Measurements from ENCODE around the gene ADGRG1. TPM values are rescaled to one million over a fixed set of nuclear protein-coding genes. Genes with fewer than 3 reads are reported as not detected.

The ADGRG1 gene
- total RNA-seq, 6 experiments from 2014 or later, result 1.8 to 4.2 (median 3.4) TPM

DNA sequence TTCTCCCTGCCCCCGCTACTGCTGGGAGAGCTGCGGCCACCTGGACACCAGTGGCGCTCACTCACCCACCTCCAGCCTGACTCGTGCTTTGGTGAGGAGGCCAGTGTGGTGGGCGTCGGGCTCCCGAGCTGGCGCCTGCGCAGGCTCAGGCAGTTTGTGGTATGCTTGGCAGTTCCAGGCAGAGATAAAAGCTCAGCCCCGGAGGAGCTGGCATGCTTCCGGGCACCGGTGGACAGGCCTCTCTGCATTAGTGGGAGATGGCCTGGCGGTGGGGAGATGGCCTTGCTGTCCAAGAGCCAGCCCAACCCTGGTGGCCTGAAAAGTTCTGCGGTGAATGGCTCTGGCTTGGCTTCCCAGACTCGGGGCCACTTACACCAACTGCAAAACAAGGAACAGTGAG, 4.1 kb downstream of the ADGRG1 start:
- 50% methylated on average over 1 of the region's 15 CpGs for WGBS (ENCODE audit: insufficient coverage, low coverage, low lambda C conversion rate, missing lambda C conversion rate)
- Histone ChIP-seq H3K27me3 (no peaks in the 10 kb centered on the region), H3K27ac (no peak overlapping the region), H3K4me1 (peaks cover 0 to 12% (median 0%) of the 10 kb centered on the region in 4 donors), H3K4me3 (no peak overlapping the region), H3K9me3 (no peaks in the 10 kb centered on the region), H3K36me3 (no peaks in the 10 kb centered on the region)
- ATAC-seq, result no peak
- DNase-seq, result no peak
- intact Hi-C loops (cut with DNase I), result no loop called here
- no peak for TF ChIP-seq POLR2A (IDR thresholded peaks at IDR 0.05)
- TF ChIP-seq, protein P1, sequence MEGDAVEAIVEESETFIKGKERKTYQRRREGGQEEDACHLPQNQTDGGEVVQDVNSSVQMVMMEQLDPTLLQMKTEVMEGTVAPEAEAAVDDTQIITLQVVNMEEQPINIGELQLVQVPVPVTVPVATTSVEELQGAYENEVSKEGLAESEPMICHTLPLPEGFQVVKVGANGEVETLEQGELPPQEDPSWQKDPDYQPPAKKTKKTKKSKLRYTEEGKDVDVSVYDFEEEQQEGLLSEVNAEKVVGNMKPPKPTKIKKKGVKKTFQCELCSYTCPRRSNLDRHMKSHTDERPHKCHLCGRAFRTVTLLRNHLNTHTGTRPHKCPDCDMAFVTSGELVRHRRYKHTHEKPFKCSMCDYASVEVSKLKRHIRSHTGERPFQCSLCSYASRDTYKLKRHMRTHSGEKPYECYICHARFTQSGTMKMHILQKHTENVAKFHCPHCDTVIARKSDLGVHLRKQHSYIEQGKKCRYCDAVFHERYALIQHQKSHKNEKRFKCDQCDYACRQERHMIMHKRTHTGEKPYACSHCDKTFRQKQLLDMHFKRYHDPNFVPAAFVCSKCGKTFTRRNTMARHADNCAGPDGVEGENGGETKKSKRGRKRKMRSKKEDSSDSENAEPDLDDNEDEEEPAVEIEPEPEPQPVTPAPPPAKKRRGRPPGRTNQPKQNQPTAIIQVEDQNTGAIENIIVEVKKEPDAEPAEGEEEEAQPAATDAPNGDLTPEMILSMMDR (IDR thresholded peaks at IDR 0.05), result no peak

DNA sequence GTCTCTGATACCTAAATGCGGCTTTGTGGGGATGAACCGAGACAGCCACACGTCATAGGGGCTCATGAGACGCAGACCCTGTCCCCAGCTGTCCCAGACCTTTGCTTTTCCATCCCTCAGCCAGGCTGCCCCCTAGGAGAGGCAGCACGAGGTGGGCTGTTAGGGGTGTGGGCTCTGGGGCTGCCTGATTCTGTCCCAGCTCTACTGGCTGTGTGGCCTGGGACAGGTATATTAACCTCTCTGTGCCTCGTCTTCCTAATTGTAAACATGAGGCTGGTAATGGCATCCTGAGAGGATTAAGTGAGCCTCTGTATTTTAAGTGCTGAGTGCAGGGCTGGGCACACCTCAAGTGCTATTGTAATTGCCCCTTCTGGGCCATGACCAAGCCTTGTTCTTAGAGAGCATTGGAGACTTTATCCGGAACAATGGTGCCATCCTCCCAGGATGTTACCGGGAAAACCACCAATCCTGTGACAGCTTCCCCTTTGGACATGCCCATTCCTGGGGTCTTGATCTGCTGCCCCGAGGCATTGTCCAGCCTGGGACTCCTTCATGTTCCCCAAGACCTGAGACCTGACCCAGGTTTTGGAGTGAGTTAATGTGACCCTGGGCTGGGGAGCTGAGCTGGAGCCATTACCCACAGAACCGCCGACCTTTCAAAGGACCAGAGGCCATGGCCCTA, 5.1 kb downstream of the ADGRG1 start:
- WGBS (ENCODE audit: insufficient coverage, low coverage, low lambda C conversion rate, missing lambda C conversion rate), result 95% methylated on average over 5 of the region's 11 CpGs
- Histone ChIP-seq H3K27ac (no peak overlapping the region), H3K9me3 (no peaks in the 10 kb centered on the region), H3K4me1 (peaks cover 0 to 16% (median 0%) of the 10 kb centered on the region in 4 donors), H3K27me3 (no peaks in the 10 kb centered on the region), H3K36me3 (no peaks in the 10 kb centered on the region), H3K4me3 (no peak overlapping the region)
- DNase-seq, result no peak
- TF ChIP-seq, protein P1 (IDR thresholded peaks at IDR 0.05), result no peak
- TF ChIP-seq POLR2A (IDR thresholded peaks at IDR 0.05), result no peak
- intact Hi-C loops (cut with DNase I), result no loop called here
- ATAC-seq, result no peak

DNA sequence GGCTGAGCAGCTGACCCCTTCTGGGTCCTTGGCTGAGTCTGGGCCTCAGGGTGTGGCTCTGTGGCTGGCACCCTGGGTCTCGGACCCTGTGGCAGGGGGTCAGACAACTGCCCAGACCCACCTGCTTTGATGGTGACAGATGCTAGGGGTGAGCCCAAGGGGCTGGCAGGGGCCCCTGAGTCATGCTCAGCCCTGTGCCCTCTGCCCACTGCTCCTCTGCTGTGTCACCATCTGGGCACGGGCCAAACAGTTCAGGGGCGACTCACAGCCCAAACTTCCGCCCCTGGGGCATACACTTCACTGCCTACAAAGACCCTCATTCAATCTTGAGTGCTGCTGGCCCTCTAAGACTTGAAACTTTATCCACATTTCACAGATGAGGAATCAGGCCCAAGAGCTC, 5.7 kb downstream of the ADGRG1 start:
- H3K4me1 ChIP-seq, result peaks cover 0 to 18% (median 0%) of the 10 kb centered on the region in 4 donors
- no peaks in the 10 kb centered on the region for H3K36me3 ChIP-seq
- DNase-seq, result no peak
- no peaks in the 10 kb centered on the region for H3K9me3 ChIP-seq
- no CpG with 5 or more reads among the region's 4 CpGs for WGBS (ENCODE audit: insufficient coverage, low coverage, low lambda C conversion rate, missing lambda C conversion rate)
- intact Hi-C loops (cut with DNase I), result no loop called here
- H3K4me3 ChIP-seq, result no peak overlapping the region
- H3K27ac ChIP-seq, result no peak overlapping the region
- TF ChIP-seq, protein P1 (IDR thresholded peaks at IDR 0.05), result no peak
- TF ChIP-seq POLR2A (IDR thresholded peaks at IDR 0.05), result no peak
- no peak for ATAC-seq
- H3K27me3 ChIP-seq, result no peaks in the 10 kb centered on the region

DNA sequence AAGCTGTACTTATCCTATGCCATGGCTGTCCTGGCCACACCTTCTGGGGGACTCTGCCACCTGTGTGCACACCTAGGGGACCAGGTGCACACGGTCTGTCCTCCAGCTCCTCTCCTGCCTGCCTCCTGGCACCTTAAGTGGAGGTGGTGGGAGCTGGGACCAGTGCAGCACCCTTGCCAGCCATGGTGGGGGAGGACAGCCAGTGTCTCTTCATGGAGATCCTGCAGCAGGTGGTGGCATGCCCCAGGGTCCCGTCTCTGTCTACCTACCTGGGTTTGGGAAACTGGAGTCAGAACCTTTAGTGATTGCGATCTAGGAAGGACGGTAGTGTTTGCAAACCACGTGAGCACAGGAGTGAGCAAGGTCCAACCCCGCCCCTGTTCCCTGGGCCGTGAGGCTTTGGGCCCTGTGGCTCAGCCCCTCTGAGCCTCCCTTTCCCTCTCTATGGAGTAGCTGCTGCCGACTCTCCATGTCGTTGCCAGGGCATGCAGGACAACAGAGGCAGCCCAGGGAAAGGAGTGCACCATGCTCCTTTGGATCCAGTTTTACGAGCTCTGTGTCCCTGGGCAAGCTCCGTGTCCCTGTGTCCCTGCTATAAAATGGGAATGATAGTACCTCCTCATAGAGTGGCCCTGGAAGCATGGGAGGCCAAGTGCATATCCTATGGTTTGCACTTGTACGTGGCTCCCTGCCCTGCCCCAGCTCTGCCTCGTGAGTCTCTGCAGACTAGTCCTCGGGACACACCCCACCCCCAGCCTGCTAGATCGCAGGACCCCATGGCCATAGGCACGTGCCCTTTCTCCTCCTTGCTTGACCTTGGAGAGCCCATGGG, 7.1 kb downstream of the ADGRG1 start:
- intact Hi-C loops (cut with DNase I), result no loop called here
- H3K27ac ChIP-seq, result peak overlapping the region; percentile 17 to 75 (median 63)
- H3K36me3 ChIP-seq, result no peaks in the 10 kb centered on the region
- ATAC-seq, result peak; percentile 90 to 95 (median 92)
- H3K4me1 ChIP-seq, result peaks cover 0 to 18% (median 0%) of the 10 kb centered on the region in 4 donors
- TF ChIP-seq, protein P1 (IDR thresholded peaks at IDR 0.05), result no peak
- TF ChIP-seq POLR2A (IDR thresholded peaks at IDR 0.05), result no peak
- peak; percentile 67 to 84 (median 76) for DNase-seq
- H3K4me3 ChIP-seq, result peak overlapping the region in 2 of 3 donors; percentile 27 to 39
- no peaks in the 10 kb centered on the region for H3K9me3 ChIP-seq
- WGBS (ENCODE audit: insufficient coverage, low coverage, low lambda C conversion rate, missing lambda C conversion rate), result 49% methylated on average over 5 of the region's 16 CpGs
- H3K27me3 ChIP-seq, result no peaks in the 10 kb centered on the region
